Liver (tissue), 9 donors: ENCODE measurements around the gene NKD2. TPM values are rescaled to one million over a fixed set of nuclear protein-coding genes. Genes with fewer than 3 reads are reported as not detected.

ENCODE experiments used
- DNase-seq: peaks from one replicate; pipeline ENCODE4 v3.0.0-alpha.2; 2017; ENCODE audit warnings: low spot score
- H3K27ac ChIP-seq, 2 donors: one replicate each; pipeline ENCODE4 v1.7.0; 2013; ENCODE audit warnings: inconsistent platforms in 2 of 2, low read length in 2 of 2, control low read depth in 1 of 2, low read depth in 1 of 2, mild to moderate bottlenecking in 1 of 2
- H3K27me3 ChIP-seq, 4 donors: one replicate each; pipeline versions ENCODE4 v1.6.1 to v1.7.0; 2013; ENCODE audit warnings: low read length in 3 of 4, inconsistent platforms in 1 of 4, mild to moderate bottlenecking in 1 of 4, moderate library complexity in 1 of 4; ENCODE audit not compliant: control insufficient read depth in 4 of 4, insufficient read depth in 4 of 4
- H3K36me3 ChIP-seq, 4 donors: one replicate each; pipeline versions ENCODE4 v1.6.1 to v1.7.0; 2013; ENCODE audit warnings: low read length in 3 of 4, mild to moderate bottlenecking in 3 of 4, low read depth in 1 of 4, moderate library complexity in 1 of 4; ENCODE audit not compliant: control insufficient read depth in 4 of 4, insufficient read depth in 3 of 4
- H3K4me1 ChIP-seq, 4 donors: one replicate each; pipeline versions ENCODE4 v1.6.1 to v1.7.0; 2013; ENCODE audit warnings: low read length in 3 of 4, mild to moderate bottlenecking in 3 of 4, moderate library complexity in 1 of 4; ENCODE audit not compliant: control insufficient read depth in 4 of 4, insufficient read depth in 4 of 4
- H3K4me3 ChIP-seq, 3 donors: one replicate each; pipeline versions ENCODE4 v1.6.1 to v1.7.0; 2013; ENCODE audit warnings: low read length in 3 of 3, control low read depth in 1 of 3, low read depth in 1 of 3, mild to moderate bottlenecking in 1 of 3
- H3K9ac ChIP-seq, 2 donors: one replicate each; pipeline ENCODE4 v1.7.0; 2013; ENCODE audit warnings: low read length in 2 of 2, mild to moderate bottlenecking in 2 of 2, moderate library complexity in 2 of 2, control low read depth in 1 of 2, low read depth in 1 of 2
- H3K9me3 ChIP-seq, 4 donors: one replicate each; pipeline versions ENCODE4 v1.6.1 to v1.7.0; 2013; ENCODE audit warnings: low read length in 3 of 4; ENCODE audit not compliant: control insufficient read depth in 4 of 4
- EGR1 ChIP-seq, 2 donors: IDR thresholded peaks; 2 replicates each; pipeline ENCODE4 v1.6.1; 2016 to 2018; ENCODE audit warnings: antibody characterized with exemption in 2 of 2, low read depth in 2 of 2
- FOXA1 ChIP-seq: IDR thresholded peaks from 2 replicates; pipeline ENCODE4 v1.6.1; 2016; ENCODE audit warnings: antibody characterized with exemption
- FOXA2 ChIP-seq: IDR thresholded peaks from 2 replicates; pipeline ENCODE4 v1.6.1; 2016; ENCODE audit warnings: antibody characterized with exemption
- GABPA ChIP-seq, 2 donors: IDR thresholded peaks in 1 of 2; conservative IDR thresholded peaks in 1 of 2; 2 replicates each; pipeline ENCODE4 v1.6.1; 2016; ENCODE audit warnings: antibody characterized with exemption in 2 of 2, mild to moderate bottlenecking in 1 of 2, moderate library complexity in 1 of 2
- HNF4A ChIP-seq, 2 donors: conservative IDR thresholded peaks; 2 replicates each; pipeline ENCODE4 v1.6.1; 2016; ENCODE audit warnings: antibody characterized with exemption in 2 of 2, mild to moderate bottlenecking in 2 of 2
- JUND ChIP-seq, 2 donors: IDR thresholded peaks; 2 replicates each; pipeline ENCODE4 v1.6.1; 2016; ENCODE audit warnings: antibody characterized with exemption in 2 of 2
- NR2F2 ChIP-seq: IDR thresholded peaks from 2 replicates; pipeline ENCODE4 v1.6.1; 2016; ENCODE audit warnings: antibody characterized with exemption
- RXRA ChIP-seq, 2 donors: IDR thresholded peaks; 2 replicates each; pipeline ENCODE4 v1.6.1; 2017 to 2018; ENCODE audit warnings: antibody characterized with exemption in 2 of 2, mild to moderate bottlenecking in 1 of 2
- SP1 ChIP-seq: IDR thresholded peaks from 2 replicates; pipeline ENCODE4 v1.6.1; 2018; ENCODE audit warnings: antibody characterized with exemption, mild to moderate bottlenecking
- TAF1 ChIP-seq: conservative IDR thresholded peaks from 2 replicates; pipeline ENCODE4 v1.6.1; 2016; ENCODE audit warnings: antibody characterized with exemption, mild to moderate bottlenecking
- YY1 ChIP-seq: IDR thresholded peaks from 2 replicates; pipeline ENCODE4 v1.6.1; 2016; ENCODE audit warnings: antibody characterized with exemption, mild to moderate bottlenecking
- WGBS: extraction: QIAGEN DNeasy Blood & Tissue Kit; methylation state at CpG from one replicate; pipeline ENCODE4 v1.1.7; 2013; 5-methylcytosine and 5-hydroxymethylcytosine counted together
- polyA plus RNA-seq, 2 donors: library from polyadenylated mRNA; stranded (reverse) in 1 of 2; unstranded in 1 of 2; fragments of 200-250 nt in 1 of 2; fragments of >200 nt in 1 of 2; fragmentation: Nextera tagmentation in 1 of 2; extraction: Ambion mirVana in 1 of 2; gene quantifications; one replicate each; pipeline versions ENCODE4 v1.2.1 to v1.2.3, GENCODE V29; 2013 to 2015
- total RNA-seq, 2 donors: library from RNA; depleted of rRNA; stranded (reverse); fragments of >200 nt; gene quantifications; one replicate each; pipeline ENCODE4 v1.2.3, GENCODE V29; 2014
- TF ChIP-seq, protein P1 (sequence below): IDR thresholded peaks from 2 replicates; pipeline ENCODE4 v1.6.1; 2016; ENCODE audit warnings: antibody characterized with exemption, mild to moderate bottlenecking
- TF ChIP-seq, protein P2 (sequence below): IDR thresholded peaks from 2 replicates; pipeline ENCODE4 v1.6.1; 2016; ENCODE audit warnings: antibody characterized with exemption
- TF ChIP-seq, protein P3 (sequence below): IDR thresholded peaks from 2 replicates; pipeline ENCODE4 v1.6.1; 2016; ENCODE audit warnings: antibody characterized with exemption
- TF ChIP-seq, protein P4 (sequence below): fragments of 150-350 bp; IDR thresholded peaks from 2 replicates; pipeline ENCODE4 v1.5.1; 2017; ENCODE audit warnings: improper control_type of control experiment, low read depth, low read length; ENCODE audit not compliant: missing input control
- donor health status: healthy.
- donor health status: healthy.
- donor health status: healthy.
- donor health status: healthy.
- donor health status: healthy.

Gene NKD2
- total and polyA plus RNA-seq, 4 donors: 0.09 to 1.3 (median 0.42) TPM

DNA sequence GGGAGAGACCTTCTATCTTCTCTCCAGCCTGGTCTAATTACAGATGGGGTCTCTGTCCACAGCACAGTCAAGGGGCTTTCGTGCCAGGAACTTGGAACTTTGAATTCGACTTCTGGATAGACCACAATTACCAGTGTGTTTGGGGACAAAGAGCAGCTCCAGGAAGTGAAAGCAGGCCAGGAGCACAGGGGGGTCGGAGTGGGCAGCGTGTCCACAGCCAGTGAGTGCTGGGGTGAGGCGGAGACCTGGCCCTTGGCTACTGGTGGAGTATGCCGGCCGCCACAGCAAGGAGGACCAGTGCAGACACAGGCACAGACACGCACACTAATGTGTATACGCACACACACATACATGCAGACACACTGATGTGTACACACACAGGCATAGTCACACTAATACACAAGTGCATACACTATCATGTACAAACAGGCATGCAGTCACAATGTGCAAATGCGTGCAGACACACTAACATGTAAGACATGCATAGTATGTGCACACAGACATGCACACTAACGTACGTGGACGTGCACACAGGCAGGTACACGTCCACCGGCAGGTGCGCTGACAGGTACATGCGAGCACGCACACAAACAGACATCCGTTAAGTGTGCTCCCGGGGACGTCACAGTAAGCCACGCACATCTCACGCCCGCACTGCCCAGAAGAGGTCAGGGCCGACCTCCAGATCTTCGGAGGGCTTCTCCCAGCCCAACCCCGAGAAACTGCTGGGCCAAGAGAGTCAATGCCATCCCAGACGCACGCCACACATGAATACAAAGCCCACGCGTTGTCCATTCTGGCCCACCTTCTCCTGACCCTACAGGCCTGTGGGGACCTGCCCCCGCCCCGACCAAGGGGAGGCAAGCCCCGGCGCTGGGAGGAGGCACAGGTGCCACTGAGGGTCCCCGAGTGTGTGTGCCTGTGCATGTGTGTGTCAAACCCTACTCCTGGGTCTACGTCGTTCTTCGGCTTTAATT, 46.5 kb downstream of the NKD2 start:
- no peak for DNase-seq
- Histone ChIP-seq H3K36me3 (peaks cover 28 to 88% (median 41%) of the 10 kb centered on the region in 4 donors), H3K4me3 (no peak overlapping the region), H3K4me1 (peaks cover 0 to 20% (median 8%) of the 10 kb centered on the region in 4 donors), H3K9me3 (no peaks in the 10 kb centered on the region), H3K27ac (no peak overlapping the region), H3K9ac (no peak overlapping the region), H3K27me3 (no peaks in the 10 kb centered on the region)
- WGBS: 88% methylated on average over 39 of the region's 39 CpGs
- no peak for TF ChIP-seq JUND (IDR thresholded peaks at IDR 0.05)
- TF ChIP-seq, protein P1, sequence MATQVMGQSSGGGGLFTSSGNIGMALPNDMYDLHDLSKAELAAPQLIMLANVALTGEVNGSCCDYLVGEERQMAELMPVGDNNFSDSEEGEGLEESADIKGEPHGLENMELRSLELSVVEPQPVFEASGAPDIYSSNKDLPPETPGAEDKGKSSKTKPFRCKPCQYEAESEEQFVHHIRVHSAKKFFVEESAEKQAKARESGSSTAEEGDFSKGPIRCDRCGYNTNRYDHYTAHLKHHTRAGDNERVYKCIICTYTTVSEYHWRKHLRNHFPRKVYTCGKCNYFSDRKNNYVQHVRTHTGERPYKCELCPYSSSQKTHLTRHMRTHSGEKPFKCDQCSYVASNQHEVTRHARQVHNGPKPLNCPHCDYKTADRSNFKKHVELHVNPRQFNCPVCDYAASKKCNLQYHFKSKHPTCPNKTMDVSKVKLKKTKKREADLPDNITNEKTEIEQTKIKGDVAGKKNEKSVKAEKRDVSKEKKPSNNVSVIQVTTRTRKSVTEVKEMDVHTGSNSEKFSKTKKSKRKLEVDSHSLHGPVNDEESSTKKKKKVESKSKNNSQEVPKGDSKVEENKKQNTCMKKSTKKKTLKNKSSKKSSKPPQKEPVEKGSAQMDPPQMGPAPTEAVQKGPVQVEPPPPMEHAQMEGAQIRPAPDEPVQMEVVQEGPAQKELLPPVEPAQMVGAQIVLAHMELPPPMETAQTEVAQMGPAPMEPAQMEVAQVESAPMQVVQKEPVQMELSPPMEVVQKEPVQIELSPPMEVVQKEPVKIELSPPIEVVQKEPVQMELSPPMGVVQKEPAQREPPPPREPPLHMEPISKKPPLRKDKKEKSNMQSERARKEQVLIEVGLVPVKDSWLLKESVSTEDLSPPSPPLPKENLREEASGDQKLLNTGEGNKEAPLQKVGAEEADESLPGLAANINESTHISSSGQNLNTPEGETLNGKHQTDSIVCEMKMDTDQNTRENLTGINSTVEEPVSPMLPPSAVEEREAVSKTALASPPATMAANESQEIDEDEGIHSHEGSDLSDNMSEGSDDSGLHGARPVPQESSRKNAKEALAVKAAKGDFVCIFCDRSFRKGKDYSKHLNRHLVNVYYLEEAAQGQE: no peak
- TF ChIP-seq, protein P2, sequence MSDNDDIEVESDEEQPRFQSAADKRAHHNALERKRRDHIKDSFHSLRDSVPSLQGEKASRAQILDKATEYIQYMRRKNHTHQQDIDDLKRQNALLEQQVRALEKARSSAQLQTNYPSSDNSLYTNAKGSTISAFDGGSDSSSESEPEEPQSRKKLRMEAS: no peak
- TF ChIP-seq, protein P3, sequence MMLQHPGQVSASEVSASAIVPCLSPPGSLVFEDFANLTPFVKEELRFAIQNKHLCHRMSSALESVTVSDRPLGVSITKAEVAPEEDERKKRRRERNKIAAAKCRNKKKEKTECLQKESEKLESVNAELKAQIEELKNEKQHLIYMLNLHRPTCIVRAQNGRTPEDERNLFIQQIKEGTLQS: no peak
- no peak for TF ChIP-seq SP1
- TF ChIP-seq YY1: no peak
- no peak for TF ChIP-seq HNF4A (conservative IDR thresholded peaks at IDR 0.05)
- TF ChIP-seq RXRA (IDR thresholded peaks at IDR 0.05): no peak
- no peak for TF ChIP-seq GABPA (IDR thresholded peaks at IDR 0.05 in 1 of 2, conservative IDR thresholded peaks at IDR 0.05 in 1 of 2)
- TF ChIP-seq EGR1 (IDR thresholded peaks at IDR 0.05; ENCODE audit: low read depth in 2 of 2): no peak

DNA sequence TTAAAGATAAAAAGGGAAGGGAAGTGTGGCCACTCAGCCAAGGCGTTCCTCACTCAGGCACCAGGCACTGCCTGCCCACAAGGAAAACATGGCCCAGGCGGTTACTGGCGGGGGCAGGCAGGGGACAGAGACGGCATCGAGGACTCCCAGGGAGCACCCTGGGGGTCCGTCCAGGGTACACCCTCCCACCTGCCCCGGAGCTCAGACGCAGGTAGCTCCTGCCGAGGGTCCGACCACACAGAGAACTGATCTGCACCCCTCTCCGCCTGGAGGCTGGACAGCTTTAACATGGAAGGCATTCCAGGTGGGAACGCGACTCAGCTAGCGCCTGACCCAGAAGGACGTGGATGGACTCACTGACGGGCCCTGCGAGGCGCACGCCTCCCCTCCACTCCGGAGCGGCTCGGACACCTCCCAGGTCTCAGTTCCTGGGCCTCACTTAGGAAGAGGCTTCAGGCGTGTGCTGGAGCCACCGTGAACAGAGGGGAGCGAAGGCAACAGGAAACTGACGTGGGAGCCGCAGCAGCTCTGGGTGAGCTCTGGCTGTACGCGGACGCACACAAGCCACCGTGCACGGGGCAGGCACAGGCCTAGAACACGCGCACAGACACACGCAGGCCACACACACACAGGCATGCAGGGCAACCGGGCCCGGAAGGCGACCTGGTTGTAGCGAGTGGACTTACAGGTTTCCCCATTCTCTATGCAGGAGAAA, 47.5 kb downstream of the NKD2 start:
- Histone ChIP-seq H3K27ac (no peak overlapping the region), H3K27me3 (no peaks in the 10 kb centered on the region), H3K4me1 (peaks cover 0 to 27% (median 15%) of the 10 kb centered on the region in 4 donors), H3K36me3 (peaks cover 30 to 87% (median 43%) of the 10 kb centered on the region in 4 donors), H3K9ac (no peak overlapping the region), H3K4me3 (no peak overlapping the region), H3K9me3 (no peaks in the 10 kb centered on the region)
- 94% methylated on average over 39 of the region's 39 CpGs for WGBS
- TF ChIP-seq FOXA2: no peak
- no peak for TF ChIP-seq YY1
- TF ChIP-seq HNF4A (conservative IDR thresholded peaks at IDR 0.05): no peak
- TF ChIP-seq RXRA (IDR thresholded peaks at IDR 0.05): no peak
- no peak for TF ChIP-seq TAF1
- TF ChIP-seq, protein P4, sequence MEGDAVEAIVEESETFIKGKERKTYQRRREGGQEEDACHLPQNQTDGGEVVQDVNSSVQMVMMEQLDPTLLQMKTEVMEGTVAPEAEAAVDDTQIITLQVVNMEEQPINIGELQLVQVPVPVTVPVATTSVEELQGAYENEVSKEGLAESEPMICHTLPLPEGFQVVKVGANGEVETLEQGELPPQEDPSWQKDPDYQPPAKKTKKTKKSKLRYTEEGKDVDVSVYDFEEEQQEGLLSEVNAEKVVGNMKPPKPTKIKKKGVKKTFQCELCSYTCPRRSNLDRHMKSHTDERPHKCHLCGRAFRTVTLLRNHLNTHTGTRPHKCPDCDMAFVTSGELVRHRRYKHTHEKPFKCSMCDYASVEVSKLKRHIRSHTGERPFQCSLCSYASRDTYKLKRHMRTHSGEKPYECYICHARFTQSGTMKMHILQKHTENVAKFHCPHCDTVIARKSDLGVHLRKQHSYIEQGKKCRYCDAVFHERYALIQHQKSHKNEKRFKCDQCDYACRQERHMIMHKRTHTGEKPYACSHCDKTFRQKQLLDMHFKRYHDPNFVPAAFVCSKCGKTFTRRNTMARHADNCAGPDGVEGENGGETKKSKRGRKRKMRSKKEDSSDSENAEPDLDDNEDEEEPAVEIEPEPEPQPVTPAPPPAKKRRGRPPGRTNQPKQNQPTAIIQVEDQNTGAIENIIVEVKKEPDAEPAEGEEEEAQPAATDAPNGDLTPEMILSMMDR: no peak
- TF ChIP-seq EGR1 (IDR thresholded peaks at IDR 0.05; ENCODE audit: low read depth in 2 of 2): no peak
- no peak for TF ChIP-seq JUND (IDR thresholded peaks at IDR 0.05)
- no peak for TF ChIP-seq GABPA (IDR thresholded peaks at IDR 0.05 in 1 of 2, conservative IDR thresholded peaks at IDR 0.05 in 1 of 2)
- TF ChIP-seq, protein P2: no peak
- no peak for TF ChIP-seq FOXA1
- no peak for TF ChIP-seq NR2F2
- DNase-seq: no peak
